Duodenal mucosa (tissue), 2 donors: ENCODE results near the gene PLEKHH1.
"Not testable (repeated sequence)": the region's sequence is repeated elsewhere in the genome, so short reads cannot be mapped to it uniquely, and the experiment has no call there.

ENCODE experiments used
- H3K27ac ChIP-seq: one replicate; pipeline ENCODE4 v1.7.0; 2013; ENCODE audit warnings: low read depth, low read length
- H3K27me3 ChIP-seq, 2 donors: one replicate each; pipeline ENCODE4 v1.7.0; 2013; ENCODE audit warnings: low read length in 2 of 2, control low read depth in 1 of 2; ENCODE audit not compliant: insufficient read depth in 2 of 2, control insufficient read depth in 1 of 2
- H3K36me3 ChIP-seq, 2 donors: one replicate each; pipeline ENCODE4 v1.7.0; 2013; ENCODE audit warnings: low read length in 2 of 2, control low read depth in 1 of 2; ENCODE audit not compliant: insufficient read depth in 2 of 2, control insufficient read depth in 1 of 2
- H3K4me1 ChIP-seq, 2 donors: one replicate each; pipeline ENCODE4 v1.7.0; 2013; ENCODE audit warnings: low read length in 2 of 2, control low read depth in 1 of 2; ENCODE audit not compliant: insufficient read depth in 2 of 2, control insufficient read depth in 1 of 2
- H3K4me3 ChIP-seq, 2 donors: one replicate each; pipeline ENCODE4 v1.7.0; 2013; ENCODE audit warnings: low read length in 2 of 2, low read depth in 1 of 2
- H3K9ac ChIP-seq, 2 donors: one replicate each; pipeline ENCODE4 v1.7.0; 2013; ENCODE audit warnings: low read length in 2 of 2, low read depth in 1 of 2
- H3K9me3 ChIP-seq, 2 donors: one replicate each; pipeline ENCODE4 v1.7.0; 2013; ENCODE audit warnings: low read length in 2 of 2, control low read depth in 1 of 2; ENCODE audit not compliant: control insufficient read depth in 1 of 2

Gene PLEKHH1

GRCh38 chr14:67579040-67579439, 46.0 kb downstream of the PLEKHH1 start:
- H3K27me3 ChIP-seq, result no peaks in the 10 kb centered on the region
- H3K4me1 ChIP-seq, result peaks cover 3 to 8% of the 10 kb centered on the region in 2 donors
- H3K4me3 ChIP-seq, result no peak overlapping the region
- H3K36me3 ChIP-seq, result peaks cover 28 to 71% of the 10 kb centered on the region in 2 donors
- H3K9ac ChIP-seq, result no peak overlapping the region
- no peak overlapping the region for H3K27ac ChIP-seq
- H3K9me3 ChIP-seq, result no peaks in the 10 kb centered on the region

GRCh38 chr14:67579636-67580035, 46.5 kb downstream of the PLEKHH1 start:
- Histone ChIP-seq H3K9me3 (no peaks in the 10 kb centered on the region), H3K27ac (no peak overlapping the region), H3K9ac (no peak overlapping the region), H3K36me3 (peaks cover 22 to 67% of the 10 kb centered on the region in 2 donors), H3K4me3 (no peak overlapping the region), H3K4me1 (peaks cover 3 to 8% of the 10 kb centered on the region in 2 donors), H3K27me3 (no peaks in the 10 kb centered on the region)

DNA sequence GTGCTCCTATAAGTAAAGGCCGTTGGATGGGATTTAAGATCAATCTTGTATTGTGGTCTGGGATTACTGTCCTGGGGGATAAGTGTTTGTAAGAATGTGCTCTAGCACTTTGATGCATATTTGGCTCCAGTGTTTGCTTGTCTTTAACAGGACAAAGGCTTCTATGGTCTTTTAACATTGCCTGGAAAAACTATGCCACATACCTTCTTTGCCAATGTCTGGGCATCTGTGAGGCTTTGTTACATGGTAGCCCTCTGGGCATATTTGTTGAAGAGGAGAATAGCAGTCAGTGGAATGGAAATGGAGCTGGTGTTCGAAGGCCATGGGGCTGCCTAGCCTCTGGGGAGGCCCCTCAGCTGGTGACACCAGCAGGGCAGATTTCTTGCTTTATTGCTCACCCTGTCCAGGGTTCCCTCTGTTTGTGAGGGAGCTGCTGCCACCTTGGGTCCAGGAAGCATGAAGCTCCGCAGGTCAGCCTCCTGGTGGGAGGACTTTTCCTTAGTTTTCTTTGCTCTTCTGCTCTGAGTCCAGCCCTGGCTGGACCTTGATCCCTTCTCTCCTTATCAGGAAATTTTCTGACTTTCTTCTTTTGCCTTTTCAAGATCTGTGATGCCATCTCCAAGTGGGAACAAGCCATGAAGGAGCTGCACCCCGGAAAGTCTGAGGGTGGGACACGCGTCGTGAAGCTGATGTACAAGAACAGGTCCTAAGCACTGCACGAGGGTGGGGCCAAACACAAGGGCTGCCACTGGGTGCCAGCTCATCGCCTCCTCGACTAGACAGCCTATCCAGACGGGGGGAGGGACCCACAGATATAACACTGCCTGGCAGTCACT, 47.5 kb downstream of the PLEKHH1 start:
- H3K9me3 ChIP-seq, result no peaks in the 10 kb centered on the region
- H3K4me3 ChIP-seq, result no peak overlapping the region
- no peak overlapping the region for H3K9ac ChIP-seq
- no peak overlapping the region for H3K27ac ChIP-seq
- no peaks in the 10 kb centered on the region for H3K27me3 ChIP-seq
- peaks cover 19 to 66% of the 10 kb centered on the region in 2 donors for H3K36me3 ChIP-seq
- peaks cover 3 to 8% of the 10 kb centered on the region in 2 donors for H3K4me1 ChIP-seq

DNA sequence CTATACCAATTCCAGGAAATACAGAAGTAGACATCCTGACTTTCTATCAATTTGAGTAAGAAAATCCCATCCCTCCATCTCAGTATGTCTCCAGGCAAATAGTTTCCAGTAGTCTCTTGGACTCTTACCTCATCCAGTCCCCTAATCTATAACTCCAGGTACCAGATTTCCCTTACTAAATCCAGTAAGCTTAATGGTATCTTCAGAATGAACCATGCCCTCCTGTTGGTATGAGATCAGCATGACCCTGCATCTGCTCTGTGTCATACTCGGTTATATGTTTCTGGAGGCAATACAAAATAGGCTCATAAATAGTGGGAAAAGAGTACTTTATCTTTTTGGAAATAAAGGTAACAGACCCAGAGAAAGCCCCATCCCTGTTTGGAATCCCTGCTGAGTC, 48.6 kb downstream of the PLEKHH1 start:
- Histone ChIP-seq H3K9me3 (no peaks in the 10 kb centered on the region), H3K36me3 (peaks cover 22 to 68% of the 10 kb centered on the region in 2 donors), H3K4me1 (peaks cover 3 to 8% of the 10 kb centered on the region in 2 donors), H3K9ac (no peak overlapping the region), H3K4me3 (no peak overlapping the region), H3K27ac (no peak overlapping the region), H3K27me3 (no peaks in the 10 kb centered on the region)

- no peaks in the 10 kb centered on the region for H3K27me3 ChIP-seq
- H3K4me3 ChIP-seq, result no peak overlapping the region
- peaks cover 24 to 69% of the 10 kb centered on the region in 2 donors for H3K36me3 ChIP-seq
- H3K9ac ChIP-seq, result no peak overlapping the region
- H3K4me1 ChIP-seq, result peaks cover 3 to 8% of the 10 kb centered on the region in 2 donors
- no peak overlapping the region for H3K27ac ChIP-seq
- no peaks in the 10 kb centered on the region for H3K9me3 ChIP-seq
These were observed 49.0 kb downstream of the PLEKHH1 start for GRCh38 chr14:67582061-67582460.

- Histone ChIP-seq H3K4me1 (peaks cover 3 to 8% of the 10 kb centered on the region in 2 donors), H3K4me3 (no peak overlapping the region), H3K9me3 (no peaks in the 10 kb centered on the region), H3K27me3 (no peaks in the 10 kb centered on the region), H3K27ac (no peak overlapping the region), H3K36me3 (peaks cover 27 to 69% of the 10 kb centered on the region in 2 donors), H3K9ac (no peak overlapping the region)
These were observed 50.9 kb downstream of the PLEKHH1 start for GRCh38 chr14:67583711-67584644.

GRCh38 chr14:67584978-67585377, 51.9 kb downstream of the PLEKHH1 start:
- Histone ChIP-seq H3K4me1 (peaks cover 3 to 8% of the 10 kb centered on the region in 2 donors), H3K27ac (no peak overlapping the region), H3K9ac (no peak overlapping the region), H3K36me3 (peaks cover 29 to 68% of the 10 kb centered on the region in 2 donors), H3K9me3 (no peaks in the 10 kb centered on the region), H3K27me3 (no peaks in the 10 kb centered on the region), H3K4me3 (no peak overlapping the region)

GRCh38 chr14:67586369-67586768, 53.3 kb downstream of the PLEKHH1 start:
- Histone ChIP-seq H3K27me3 (no peaks in the 10 kb centered on the region), H3K9ac (no peak overlapping the region), H3K9me3 (no peaks in the 10 kb centered on the region), H3K27ac (no peak overlapping the region), H3K36me3 (peaks cover 29 to 74% of the 10 kb centered on the region in 2 donors), H3K4me1 (no peaks in the 10 kb centered on the region), H3K4me3 (no peak overlapping the region)

DNA sequence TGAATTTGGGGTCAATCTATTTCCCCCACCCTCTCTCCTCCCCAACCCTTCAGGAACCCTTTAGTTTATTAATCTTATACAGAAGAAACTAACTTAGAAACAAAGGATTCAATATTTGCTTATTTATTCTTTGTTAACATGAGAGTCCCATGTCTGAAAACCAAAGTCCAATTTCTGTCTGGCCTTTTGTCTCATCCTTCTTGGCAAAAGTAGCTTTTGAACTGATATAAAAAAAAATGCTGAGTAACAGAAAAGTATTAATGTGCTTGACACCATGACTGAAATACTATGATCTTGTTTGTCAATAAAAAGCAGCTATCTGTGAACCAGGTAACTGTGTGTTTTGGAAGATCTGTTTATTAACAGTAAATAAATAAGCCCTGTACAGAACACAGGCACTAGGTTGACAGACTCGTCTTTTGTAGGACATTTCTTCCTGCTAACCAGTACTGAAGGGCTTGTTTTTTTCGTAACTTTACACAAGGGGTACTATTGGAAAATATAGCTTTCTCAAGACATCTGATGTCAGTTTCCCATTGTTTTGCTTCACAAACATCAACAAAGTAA, 56.2 kb downstream of the PLEKHH1 start:
- Histone ChIP-seq H3K27me3 (no peaks in the 10 kb centered on the region), H3K4me3 (no peak overlapping the region), H3K9me3 (no peaks in the 10 kb centered on the region), H3K4me1 (no peaks in the 10 kb centered on the region), H3K36me3 (peaks cover 22 to 73% of the 10 kb centered on the region in 2 donors), H3K27ac (no peak overlapping the region), H3K9ac (no peak overlapping the region)

DNA sequence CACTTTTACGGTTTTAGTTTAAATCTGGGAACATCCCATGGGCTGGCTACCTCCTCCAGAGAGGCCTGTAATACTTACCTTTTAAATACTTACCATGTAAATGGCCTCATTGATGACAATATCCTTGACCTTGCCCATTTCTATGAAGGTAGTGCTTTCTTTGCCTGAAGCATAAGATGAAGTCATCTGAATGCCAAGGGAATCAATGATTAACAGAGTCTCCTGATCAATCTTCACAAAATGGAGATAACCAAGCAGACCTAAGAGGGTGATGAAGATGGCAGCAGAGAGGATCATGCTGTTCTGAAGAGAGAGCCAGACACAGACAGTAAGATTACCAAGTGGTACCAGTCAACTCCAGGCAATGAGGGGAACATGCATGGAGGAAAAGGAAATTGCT, 60.6 kb downstream of the PLEKHH1 start:
- H3K27me3 ChIP-seq, H3K4me3 ChIP-seq, H3K9ac ChIP-seq, H3K4me1 ChIP-seq, H3K9me3 ChIP-seq, H3K27ac ChIP-seq: not testable (repeated sequence)
- H3K36me3 ChIP-seq, result peaks cover 8 to 43% of the 10 kb centered on the region in 2 donors
